ENCODE measurements around the gene CXADR. TPM values are rescaled to one million over a fixed set of nuclear protein-coding genes. Genes with fewer than 3 reads are reported as not detected.
"Not testable (repeated sequence)": the region's sequence is repeated elsewhere in the genome, so short reads cannot be mapped to it uniquely, and the experiment has no call there.

Gene CXADR
- total and polyA plus RNA-seq, 5 donors from 2014 or later = 0.07 to 1.1 (median 0.25) TPM

- no peak overlapping the region for H3K4me3 ChIP-seq (ENCODE audit: low read depth, low read length)
- Mint-ChIP-seq H3K4me1 (no peaks in the 10 kb centered on the region), H3K9me3 (no peaks in the 10 kb centered on the region), H3K27me3 (peaks cover 5% of the 10 kb centered on the region), H3K36me3 (no peaks in the 10 kb centered on the region), H3K27ac (no peak overlapping the region), H3K4me3 (no peak overlapping the region)
- DNase-seq (no peak), ATAC-seq (ENCODE audit: low read depth in 2 of 2) (no peak)
- no peaks in the 10 kb centered on the region for H3K36me3 ChIP-seq (ENCODE audit: control insufficient read depth, insufficient read depth, low read length)
- no peak overlapping the region for H3K27ac ChIP-seq (ENCODE audit: insufficient read depth, low read length, poor library complexity, severe bottlenecking)
- H3K27me3 ChIP-seq (ENCODE audit: control insufficient read depth, insufficient read depth, low read length) = peaks cover 2% of the 10 kb centered on the region
- H3K4me1 ChIP-seq (ENCODE audit: control insufficient read depth, insufficient read depth, low read length, poor library complexity, severe bottlenecking) = no peaks in the 10 kb centered on the region
- no peaks in the 10 kb centered on the region for H3K9me3 ChIP-seq (ENCODE audit: control insufficient read depth in 2 of 2, low read length in 2 of 2)
Observed at GRCh38 chr21:17472592-17473271, 40.1 kb upstream of the CXADR start.

DNA sequence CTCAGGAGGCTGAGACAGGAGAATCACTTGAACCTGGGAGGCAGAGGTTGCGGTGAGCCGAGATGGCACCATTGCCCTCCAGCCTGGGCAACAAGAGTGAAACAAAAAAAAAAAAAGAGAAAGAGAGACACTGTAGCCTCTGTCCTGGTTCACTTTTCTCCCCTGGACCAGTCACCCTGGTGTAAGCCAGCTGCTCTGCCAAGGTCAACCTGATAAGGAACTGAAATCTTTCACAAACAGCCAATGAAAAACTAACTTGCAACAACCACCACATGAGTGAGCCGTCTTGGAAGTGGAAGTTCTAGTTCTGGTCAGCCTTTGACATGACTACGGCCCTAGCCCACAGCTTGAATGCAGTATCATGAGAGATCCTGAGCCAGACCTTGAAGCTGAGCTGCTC is 36.8 kb upstream of the CXADR start:
- Mint-ChIP-seq H3K4me3 (no peak overlapping the region), H3K4me1 (no peaks in the 10 kb centered on the region), H3K36me3 (no peaks in the 10 kb centered on the region), H3K9me3 (no peaks in the 10 kb centered on the region), H3K27me3 (peaks cover 5% of the 10 kb centered on the region), H3K27ac (no peak overlapping the region)
- Histone ChIP-seq H3K4me1 (ENCODE audit: control insufficient read depth, insufficient read depth, low read length, poor library complexity, severe bottlenecking) (no peaks in the 10 kb centered on the region), H3K9me3 (ENCODE audit: control insufficient read depth in 2 of 2, low read length in 2 of 2) (no peaks in the 10 kb centered on the region), H3K27ac (ENCODE audit: insufficient read depth, low read length, poor library complexity, severe bottlenecking) (no peak overlapping the region), H3K36me3 (ENCODE audit: control insufficient read depth, insufficient read depth, low read length) (no peaks in the 10 kb centered on the region), H3K4me3 (ENCODE audit: low read depth, low read length) (no peak overlapping the region), H3K27me3 (ENCODE audit: control insufficient read depth, insufficient read depth, low read length) (peaks cover 2% of the 10 kb centered on the region)
- no peak for ATAC-seq (ENCODE audit: low read depth in 2 of 2)
- DNase-seq = no peak

GRCh38 chr21:17478156-17478555 is 34.7 kb upstream of the CXADR start:
- H3K27ac ChIP-seq (ENCODE audit: insufficient read depth, low read length, poor library complexity, severe bottlenecking); H3K4me1 ChIP-seq (ENCODE audit: control insufficient read depth, insufficient read depth, low read length, poor library complexity, severe bottlenecking); H3K27me3 ChIP-seq (ENCODE audit: control insufficient read depth, insufficient read depth, low read length); H3K36me3 ChIP-seq (ENCODE audit: control insufficient read depth, insufficient read depth, low read length); H3K27me3 Mint-ChIP-seq; H3K36me3 Mint-ChIP-seq; H3K4me1 Mint-ChIP-seq; H3K9me3 ChIP-seq (ENCODE audit: control insufficient read depth in 2 of 2, low read length in 2 of 2); DNase-seq; ATAC-seq (ENCODE audit: low read depth in 2 of 2); H3K9me3 Mint-ChIP-seq; H3K27ac Mint-ChIP-seq; H3K4me3 ChIP-seq (ENCODE audit: low read depth, low read length); H3K4me3 Mint-ChIP-seq: not testable (repeated sequence)

- Histone ChIP-seq H3K9me3 (ENCODE audit: control insufficient read depth in 2 of 2, low read length in 2 of 2) (no peaks in the 10 kb centered on the region), H3K36me3 (ENCODE audit: control insufficient read depth, insufficient read depth, low read length) (no peaks in the 10 kb centered on the region), H3K27me3 (ENCODE audit: control insufficient read depth, insufficient read depth, low read length) (no peaks in the 10 kb centered on the region), H3K27ac (ENCODE audit: insufficient read depth, low read length, poor library complexity, severe bottlenecking) (no peak overlapping the region), H3K4me3 (ENCODE audit: low read depth, low read length) (no peak overlapping the region), H3K4me1 (ENCODE audit: control insufficient read depth, insufficient read depth, low read length, poor library complexity, severe bottlenecking) (no peaks in the 10 kb centered on the region)
- no peaks in the 10 kb centered on the region for H3K4me1 Mint-ChIP-seq
- ATAC-seq (ENCODE audit: low read depth in 2 of 2) (no peak), DNase-seq (no peak)
- no peak overlapping the region for H3K27ac Mint-ChIP-seq
- H3K9me3 Mint-ChIP-seq = no peaks in the 10 kb centered on the region
- H3K4me3 Mint-ChIP-seq = no peak overlapping the region
- H3K36me3 Mint-ChIP-seq = no peaks in the 10 kb centered on the region
- H3K27me3 Mint-ChIP-seq = no peaks in the 10 kb centered on the region
Observed at GRCh38 chr21:17479606-17480005, 33.2 kb upstream of the CXADR start.

GRCh38 chr21:17482928-17483327 is 29.9 kb upstream of the CXADR start:
- Histone ChIP-seq H3K4me1 (ENCODE audit: control insufficient read depth, insufficient read depth, low read length, poor library complexity, severe bottlenecking) (no peaks in the 10 kb centered on the region), H3K36me3 (ENCODE audit: control insufficient read depth, insufficient read depth, low read length) (no peaks in the 10 kb centered on the region), H3K27ac (ENCODE audit: insufficient read depth, low read length, poor library complexity, severe bottlenecking) (no peak overlapping the region), H3K9me3 (ENCODE audit: control insufficient read depth in 2 of 2, low read length in 2 of 2) (no peaks in the 10 kb centered on the region), H3K4me3 (ENCODE audit: low read depth, low read length) (no peak overlapping the region), H3K27me3 (ENCODE audit: control insufficient read depth, insufficient read depth, low read length) (no peaks in the 10 kb centered on the region)
- no peaks in the 10 kb centered on the region for H3K4me1 Mint-ChIP-seq
- no peak overlapping the region for H3K4me3 Mint-ChIP-seq
- no peaks in the 10 kb centered on the region for H3K36me3 Mint-ChIP-seq
- DNase-seq (no peak), ATAC-seq (ENCODE audit: low read depth in 2 of 2) (no peak)
- H3K27ac Mint-ChIP-seq = no peak overlapping the region
- H3K27me3 Mint-ChIP-seq = no peaks in the 10 kb centered on the region
- H3K9me3 Mint-ChIP-seq = no peaks in the 10 kb centered on the region

- no peak overlapping the region for H3K27ac Mint-ChIP-seq
- H3K36me3 ChIP-seq (ENCODE audit: control insufficient read depth, insufficient read depth, low read length) = no peaks in the 10 kb centered on the region
- H3K4me3 Mint-ChIP-seq = no peak overlapping the region
- H3K27ac ChIP-seq (ENCODE audit: insufficient read depth, low read length, poor library complexity, severe bottlenecking) = no peak overlapping the region
- H3K9me3 ChIP-seq (ENCODE audit: control insufficient read depth in 2 of 2, low read length in 2 of 2) = no peaks in the 10 kb centered on the region
- ATAC-seq (ENCODE audit: low read depth in 2 of 2) (no peak), DNase-seq (peak in 1 of 3 donors; percentile 45)
- no peaks in the 10 kb centered on the region for H3K36me3 Mint-ChIP-seq
- H3K4me1 Mint-ChIP-seq = peaks cover 0 to 1% (median 0%) of the 10 kb centered on the region in 4 donors
- no peaks in the 10 kb centered on the region for H3K27me3 ChIP-seq (ENCODE audit: control insufficient read depth, insufficient read depth, low read length)
- H3K9me3 Mint-ChIP-seq = peaks cover 0 to 3% (median 0%) of the 10 kb centered on the region in 7 donors
- H3K4me3 ChIP-seq (ENCODE audit: low read depth, low read length) = no peak overlapping the region
- no peaks in the 10 kb centered on the region for H3K4me1 ChIP-seq (ENCODE audit: control insufficient read depth, insufficient read depth, low read length, poor library complexity, severe bottlenecking)
- H3K27me3 Mint-ChIP-seq = no peaks in the 10 kb centered on the region
Observed at GRCh38 chr21:17488620-17489019, 24.2 kb upstream of the CXADR start.

GRCh38 chr21:17489565-17489964 is 23.3 kb upstream of the CXADR start:
- not testable (repeated sequence) for H3K36me3 Mint-ChIP-seq; H3K27me3 Mint-ChIP-seq; H3K9me3 ChIP-seq (ENCODE audit: control insufficient read depth in 2 of 2, low read length in 2 of 2); H3K4me1 ChIP-seq (ENCODE audit: control insufficient read depth, insufficient read depth, low read length, poor library complexity, severe bottlenecking); H3K27me3 ChIP-seq (ENCODE audit: control insufficient read depth, insufficient read depth, low read length); H3K4me1 Mint-ChIP-seq; H3K27ac ChIP-seq (ENCODE audit: insufficient read depth, low read length, poor library complexity, severe bottlenecking); H3K9me3 Mint-ChIP-seq; H3K4me3 ChIP-seq (ENCODE audit: low read depth, low read length); H3K27ac Mint-ChIP-seq; ATAC-seq (ENCODE audit: low read depth in 2 of 2); H3K4me3 Mint-ChIP-seq; DNase-seq; H3K36me3 ChIP-seq (ENCODE audit: control insufficient read depth, insufficient read depth, low read length)

GRCh38 chr21:17491716-17492414 is 21.0 kb upstream of the CXADR start:
- Mint-ChIP-seq H3K27ac (no peak overlapping the region), H3K4me3 (no peak overlapping the region)
- no peaks in the 10 kb centered on the region for H3K27me3 ChIP-seq (ENCODE audit: control insufficient read depth, insufficient read depth, low read length)

More at GRCh38 chr21:17491716-17492414, 21.0 kb upstream of the CXADR start:
- Histone ChIP-seq H3K27ac (ENCODE audit: insufficient read depth, low read length, poor library complexity, severe bottlenecking) (no peak overlapping the region), H3K4me1 (ENCODE audit: control insufficient read depth, insufficient read depth, low read length, poor library complexity, severe bottlenecking) (no peaks in the 10 kb centered on the region), H3K36me3 (ENCODE audit: control insufficient read depth, insufficient read depth, low read length) (no peaks in the 10 kb centered on the region), H3K9me3 (ENCODE audit: control insufficient read depth in 2 of 2, low read length in 2 of 2) (no peaks in the 10 kb centered on the region), H3K4me3 (ENCODE audit: low read depth, low read length) (no peak overlapping the region)
- no peaks in the 10 kb centered on the region for H3K36me3 Mint-ChIP-seq
- peaks cover 0 to 6% (median 1%) of the 10 kb centered on the region in 7 donors for H3K9me3 Mint-ChIP-seq
- no peak for ATAC-seq (ENCODE audit: low read depth in 2 of 2)
- peak in 1 of 3 donors; percentile 16 for DNase-seq
- H3K4me1 Mint-ChIP-seq = peaks cover 0 to 1% (median 0%) of the 10 kb centered on the region in 4 donors
- peaks cover 14% of the 10 kb centered on the region for H3K27me3 Mint-ChIP-seq

Data from CD4-positive, CD25-positive, alpha-beta regulatory T cell (primary cell).